Trophoblast cell (in vitro differentiated cells and primary cell): Measurements from ENCODE around the gene HNRNPUL1.

Experiments used
- DNase-seq, 2 donors: peaks; one replicate each; pipeline ENCODE4 v3.0.0-alpha.2; 2016
- H2AFZ ChIP-seq: 2 replicates; pipeline ENCODE4 v1.6.1; 2013; ENCODE audit warnings: low read length, moderate library complexity, mild to moderate bottlenecking; ENCODE audit not compliant: insufficient read depth, poor library complexity
- H2AK5ac ChIP-seq: 2 replicates; pipeline ENCODE4 v1.6.1; 2013; ENCODE audit warnings: mild to moderate bottlenecking, low read length
- H2BK120ac ChIP-seq: 2 replicates; pipeline ENCODE4 v1.6.1; 2013; ENCODE audit warnings: low read length, mild to moderate bottlenecking, moderate library complexity; ENCODE audit not compliant: insufficient read depth, poor library complexity
- H2BK12ac ChIP-seq: 2 replicates; pipeline ENCODE4 v1.6.1; 2013; ENCODE audit warnings: mild to moderate bottlenecking, low read length, moderate library complexity
- H2BK5ac ChIP-seq: 2 replicates; pipeline ENCODE4 v1.6.1; 2013; ENCODE audit warnings: low read length, low read depth, moderate library complexity, mild to moderate bottlenecking; ENCODE audit not compliant: poor library complexity
- H3K14ac ChIP-seq: 2 replicates; pipeline ENCODE4 v1.6.1; 2013; ENCODE audit warnings: mild to moderate bottlenecking, low read length
- H3K18ac ChIP-seq: 2 replicates; pipeline ENCODE4 v1.6.1; 2013; ENCODE audit warnings: mild to moderate bottlenecking, low read length
- H3K23ac ChIP-seq: 2 replicates; pipeline ENCODE4 v1.6.1; 2013; ENCODE audit warnings: low read length
- H3K27ac ChIP-seq: 2 replicates; pipeline ENCODE4 v1.5.1; 2013; ENCODE audit warnings: low read depth, mild to moderate bottlenecking, inconsistent platforms, low read length, moderate library complexity
- H3K27me3 ChIP-seq: 2 replicates; pipeline ENCODE4 v1.6.1; 2013; ENCODE audit warnings: inconsistent platforms, mild to moderate bottlenecking, low read length, moderate library complexity; ENCODE audit not compliant: insufficient read depth
- H3K36me3 ChIP-seq, 2 experiments: 1 replicate in 1 of 2; 2 replicates in 1 of 2; pipeline ENCODE4 v1.6.1; 2013; ENCODE audit warnings: low read length in 2 of 2, mild to moderate bottlenecking in 2 of 2, moderate library complexity in 1 of 2; ENCODE audit not compliant: insufficient read depth in 2 of 2, control insufficient read depth in 1 of 2
- H3K4ac ChIP-seq: 2 replicates; pipeline ENCODE4 v1.6.1; 2013; ENCODE audit warnings: low read depth, mild to moderate bottlenecking, low read length, moderate library complexity
- H3K4me1 ChIP-seq, 2 experiments: 1 replicate in 1 of 2; 2 replicates in 1 of 2; pipeline ENCODE4 v1.6.1; 2013; ENCODE audit warnings: low read length in 2 of 2, mild to moderate bottlenecking in 2 of 2, moderate library complexity in 1 of 2; ENCODE audit not compliant: insufficient read depth in 2 of 2, control insufficient read depth in 1 of 2
- H3K4me2 ChIP-seq: 2 replicates; pipeline ENCODE4 v1.6.1; 2013; ENCODE audit warnings: inconsistent platforms, mild to moderate bottlenecking, low read length, moderate library complexity
- H3K4me3 ChIP-seq: 2 replicates; pipeline ENCODE4 v1.5.1; 2013; ENCODE audit warnings: mild to moderate bottlenecking, low read depth, low read length, inconsistent platforms
- H3K79me1 ChIP-seq: one replicate; pipeline ENCODE4 v1.6.1; 2013; ENCODE audit warnings: low read length
- H3K79me2 ChIP-seq: 2 replicates; pipeline ENCODE4 v1.6.1; 2013; ENCODE audit warnings: low read length, mild to moderate bottlenecking; ENCODE audit not compliant: control insufficient read depth, insufficient read depth, poor library complexity
- H3K9ac ChIP-seq: 2 replicates; pipeline ENCODE4 v1.6.1; 2013; ENCODE audit warnings: mild to moderate bottlenecking, low read length
- H3K9me3 ChIP-seq: 2 replicates; pipeline ENCODE4 v1.6.1; 2013; ENCODE audit warnings: low read depth, mild to moderate bottlenecking, control low read depth, inconsistent platforms, low read length; ENCODE audit not compliant: insufficient read depth
- H4K12ac ChIP-seq: 2 replicates; pipeline ENCODE4 v1.6.1; 2013; ENCODE audit warnings: low read depth, mild to moderate bottlenecking, low read length, moderate library complexity
- H4K8ac ChIP-seq: 2 replicates; pipeline ENCODE4 v1.6.1; 2013; ENCODE audit warnings: low read depth, mild to moderate bottlenecking, low read length, moderate library complexity
- H4K91ac ChIP-seq: one replicate; pipeline ENCODE4 v1.6.1; 2013; ENCODE audit warnings: low read depth, mild to moderate bottlenecking, low read length, moderate library complexity
- WGBS: extraction: QIAGEN DNeasy Blood & Tissue Kit; methylation state at CpG from one replicate; pipeline ENCODE4 v1.1.7; 2013; ENCODE audit warnings: missing lambda C conversion rate; ENCODE audit not compliant: insufficient read length, insufficient coverage; ENCODE audit errors: extremely low coverage; 5-methylcytosine and 5-hydroxymethylcytosine counted together

Gene HNRNPUL1

GRCh38 chr19:41327576-41328156 lies 63.5 kb downstream of the HNRNPUL1 start:
- peak; percentile 75 to 76 for DNase-seq
- H3K79me2 ChIP-seq = peaks cover 13% of the 10 kb centered on the region
- H3K4ac ChIP-seq = peak overlapping the region; percentile 54
- H3K4me3 ChIP-seq = no peak overlapping the region
- H3K4me1 ChIP-seq = peaks cover 40 to 49% of the 10 kb centered on the region in 2 experiments
- H4K91ac ChIP-seq = peak overlapping the region; percentile 80
- H3K27me3 ChIP-seq = no peaks in the 10 kb centered on the region
- H3K23ac ChIP-seq = no peak overlapping the region
- H2AFZ ChIP-seq = no peak overlapping the region
- peak overlapping the region; percentile 0 for H2BK120ac ChIP-seq
- peak overlapping the region; percentile 18 for H4K8ac ChIP-seq
- peaks cover 39% of the 10 kb centered on the region for H3K79me1 ChIP-seq
- H2BK12ac ChIP-seq = peak overlapping the region; percentile 3
- H3K4me2 ChIP-seq = no peak overlapping the region
- H3K9me3 ChIP-seq = peaks cover 3% of the 10 kb centered on the region
- no CpG with 5 or more reads among the region's 33 CpGs for WGBS
- no peak overlapping the region for H3K9ac ChIP-seq
- peak overlapping the region; percentile 16 for H3K14ac ChIP-seq
- H3K36me3 ChIP-seq = peaks cover 33 to 42% of the 10 kb centered on the region in 2 experiments
- peak overlapping the region; percentile 60 for H2BK5ac ChIP-seq
- H4K12ac ChIP-seq = peak overlapping the region; percentile 5
- peak overlapping the region; percentile 52 for H3K18ac ChIP-seq
- peak overlapping the region; percentile 21 for H3K27ac ChIP-seq
- no peak overlapping the region for H2AK5ac ChIP-seq

GRCh38 chr19:41328157-41328841 lies 64.1 kb downstream of the HNRNPUL1 start:
- Histone ChIP-seq H3K18ac (no peak overlapping the region), H2BK120ac (no peak overlapping the region), H3K27me3 (no peaks in the 10 kb centered on the region), H3K27ac (no peak overlapping the region), H3K9ac (no peak overlapping the region), H3K4me3 (no peak overlapping the region), H2AFZ (no peak overlapping the region), H4K91ac (peak overlapping the region; percentile 80), H2AK5ac (no peak overlapping the region), H3K9me3 (peaks cover 3% of the 10 kb centered on the region), H3K4me2 (no peak overlapping the region), H3K79me2 (peaks cover 13% of the 10 kb centered on the region), H4K8ac (no peak overlapping the region), H3K23ac (no peak overlapping the region), H2BK12ac (no peak overlapping the region), H3K14ac (peak overlapping the region; percentile 16), H3K4me1 (peaks cover 33 to 43% of the 10 kb centered on the region in 2 experiments), H2BK5ac (no peak overlapping the region), H4K12ac (no peak overlapping the region), H3K79me1 (peaks cover 33% of the 10 kb centered on the region), H3K4ac (no peak overlapping the region), H3K36me3 (peaks cover 34 to 44% of the 10 kb centered on the region in 2 experiments)
- DNase-seq = peak in 1 of 2 donors; percentile 37
- no CpG with 5 or more reads among the region's 22 CpGs for WGBS

- no peak overlapping the region for H2AFZ ChIP-seq
- no peak overlapping the region for H2BK12ac ChIP-seq
These were observed 64.7 kb downstream of the HNRNPUL1 start for GRCh38 chr19:41328842-41329225.

GRCh38 chr19:41330481-41330880 lies 66.3 kb downstream of the HNRNPUL1 start:
- peaks cover 16% of the 10 kb centered on the region for H3K79me1 ChIP-seq

More at GRCh38 chr19:41328842-41329225, 64.7 kb downstream of the HNRNPUL1 start:
- Histone ChIP-seq H3K9ac (no peak overlapping the region), H4K12ac (no peak overlapping the region), H3K4me2 (no peak overlapping the region), H3K4ac (no peak overlapping the region), H3K23ac (no peak overlapping the region), H4K91ac (no peak overlapping the region), H3K18ac (no peak overlapping the region), H2BK5ac (no peak overlapping the region), H4K8ac (no peak overlapping the region), H3K14ac (no peak overlapping the region), H2AK5ac (no peak overlapping the region), H3K79me2 (peaks cover 12% of the 10 kb centered on the region), H3K27ac (no peak overlapping the region), H3K79me1 (peaks cover 28% of the 10 kb centered on the region), H3K36me3 (peaks cover 34 to 44% of the 10 kb centered on the region in 2 experiments), H2BK120ac (no peak overlapping the region), H3K4me1 (peaks cover 30 to 38% of the 10 kb centered on the region in 2 experiments), H3K4me3 (no peak overlapping the region), H3K27me3 (no peaks in the 10 kb centered on the region), H3K9me3 (peaks cover 3% of the 10 kb centered on the region)
- no peak for DNase-seq
- no CpG with 5 or more reads among the region's 1 CpG for WGBS

More at GRCh38 chr19:41330481-41330880, 66.3 kb downstream of the HNRNPUL1 start:
- H3K23ac ChIP-seq = no peak overlapping the region
- H3K36me3 ChIP-seq = peaks cover 46 to 52% of the 10 kb centered on the region in 2 experiments
- WGBS = no CpG with 5 or more reads among the region's 4 CpGs
- H2BK120ac ChIP-seq = no peak overlapping the region
- no peak overlapping the region for H4K91ac ChIP-seq
- DNase-seq = peak in 1 of 2 donors; percentile 54
- no peak overlapping the region for H4K12ac ChIP-seq
- no peak overlapping the region for H2AK5ac ChIP-seq
- no peak overlapping the region for H3K18ac ChIP-seq
- no peak overlapping the region for H4K8ac ChIP-seq
- H2AFZ ChIP-seq = no peak overlapping the region
- no peak overlapping the region for H3K4me2 ChIP-seq
- H2BK12ac ChIP-seq = no peak overlapping the region
- H3K27ac ChIP-seq = no peak overlapping the region
- H3K27me3 ChIP-seq = no peaks in the 10 kb centered on the region
- H3K9me3 ChIP-seq = peaks cover 3% of the 10 kb centered on the region
- no peak overlapping the region for H3K4me3 ChIP-seq
- H3K4me1 ChIP-seq = peaks cover 21 to 24% of the 10 kb centered on the region in 2 experiments
- H3K9ac ChIP-seq = no peak overlapping the region
- H3K4ac ChIP-seq = no peak overlapping the region
- H3K79me2 ChIP-seq = peaks cover 7% of the 10 kb centered on the region
- H3K14ac ChIP-seq = no peak overlapping the region
- H2BK5ac ChIP-seq = no peak overlapping the region
